Ecto neural progenitor cell (in vitro differentiated cells): Measurements from ENCODE around the gene NFIA.
"Not testable (repeated sequence)": the region's sequence is repeated elsewhere in the genome, so short reads cannot be mapped to it uniquely, and the experiment has no call there.

Experiments
- DNase-seq: peaks from one replicate; pipeline ENCODE4 v3.0.0-alpha.2; 2018; ENCODE audit warnings: low spot score

Gene NFIA

GRCh38 chr1:61273167-61273705 is 190.9 kb downstream of the NFIA start:
- no peak for DNase-seq

- no peak for DNase-seq
These were observed 191.5 kb downstream of the NFIA start for GRCh38 chr1:61273861-61274260.

DNA sequence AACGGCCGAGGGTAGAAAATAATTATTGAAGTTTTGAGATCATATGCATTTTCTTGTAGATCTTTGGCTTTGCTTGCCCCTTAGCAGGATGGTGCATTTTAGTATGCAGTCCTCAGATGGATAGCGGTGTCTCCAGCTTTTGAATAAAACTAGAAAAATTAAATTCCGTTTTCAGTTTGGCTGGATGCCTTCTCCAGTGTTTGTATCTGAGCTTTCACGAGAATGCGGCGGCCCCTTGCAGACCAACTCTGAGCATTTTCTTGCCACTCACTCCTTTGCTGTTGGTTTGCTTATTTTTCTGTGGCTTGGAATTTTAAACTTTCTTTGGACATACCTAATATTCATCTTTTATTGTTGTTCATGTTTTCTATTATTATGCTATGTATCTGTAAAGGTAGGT is 192.6 kb downstream of the NFIA start:
- no peak for DNase-seq

DNA sequence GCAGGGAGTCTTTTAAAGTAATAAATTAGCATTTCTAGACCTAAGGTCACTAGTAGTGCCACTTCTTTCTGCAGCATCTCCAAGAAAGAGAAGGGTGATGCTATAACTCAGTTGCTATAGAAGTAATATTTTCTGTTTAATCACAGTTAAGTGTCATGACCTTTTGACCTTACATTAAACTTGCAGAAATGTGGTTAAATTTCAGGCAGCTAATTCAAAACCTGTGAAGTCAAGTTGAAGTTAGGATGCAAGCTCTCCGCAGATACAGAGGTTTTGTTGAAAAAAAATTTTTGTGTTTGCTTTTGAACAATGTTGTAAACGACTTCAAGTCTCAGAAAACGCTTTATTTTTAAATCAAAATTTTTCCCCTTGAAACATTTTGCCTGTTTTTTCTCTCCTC is 193.9 kb downstream of the NFIA start:
- no peak for DNase-seq

DNA sequence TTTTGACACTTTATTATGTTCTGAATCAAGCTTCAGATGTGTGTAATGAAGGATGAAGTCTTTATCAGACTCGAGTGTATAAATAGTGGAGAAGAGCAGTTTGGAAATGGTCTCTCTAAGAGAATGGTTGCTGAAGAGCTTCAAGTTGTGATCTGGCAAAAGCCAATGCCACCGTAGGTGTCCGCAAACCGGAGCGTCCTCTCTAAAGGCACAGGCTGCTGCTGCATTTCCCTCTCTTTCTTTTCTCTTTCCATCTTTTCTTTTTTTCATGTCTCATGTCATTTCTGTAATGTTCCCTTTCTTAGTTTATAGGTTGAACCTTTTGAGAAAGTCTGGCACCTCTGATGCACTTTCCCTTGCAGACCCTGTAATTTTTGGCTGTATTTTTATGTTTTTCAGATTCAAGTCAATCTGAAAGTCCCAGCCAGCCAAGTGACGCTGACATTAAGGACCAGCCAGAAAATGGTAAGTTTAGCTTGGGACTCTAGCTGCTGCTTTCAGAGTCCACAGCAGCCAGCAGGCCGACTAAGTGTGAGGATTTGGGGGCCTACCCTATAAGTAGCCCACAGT is 194.8 kb downstream of the NFIA start:
- DNase-seq: no peak

DNA sequence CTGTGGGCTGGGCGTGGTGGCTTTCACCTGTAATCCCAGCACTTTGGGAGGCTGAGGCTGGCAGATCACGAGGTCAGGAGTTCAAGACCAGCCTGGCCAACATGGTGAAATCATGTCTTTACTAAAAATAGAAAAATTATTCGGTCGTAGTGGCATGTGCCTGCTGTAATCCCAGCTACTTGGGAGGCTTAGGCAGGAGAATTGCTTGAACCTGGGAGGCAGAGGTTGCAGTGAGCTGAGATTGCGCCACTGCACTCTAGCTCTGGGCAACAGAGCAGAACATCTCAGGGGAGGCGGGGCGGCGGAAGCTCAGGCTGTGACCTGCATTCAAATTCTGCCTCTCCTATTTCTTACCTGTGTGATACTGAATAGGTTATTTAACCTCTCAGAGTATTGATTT is 196.1 kb downstream of the NFIA start:
- DNase-seq: not testable (repeated sequence)

GRCh38 chr1:61278966-61279365 is 196.6 kb downstream of the NFIA start:
- DNase-seq: no peak

GRCh38 chr1:61279570-61279969 is 197.2 kb downstream of the NFIA start:
- DNase-seq: no peak

DNA sequence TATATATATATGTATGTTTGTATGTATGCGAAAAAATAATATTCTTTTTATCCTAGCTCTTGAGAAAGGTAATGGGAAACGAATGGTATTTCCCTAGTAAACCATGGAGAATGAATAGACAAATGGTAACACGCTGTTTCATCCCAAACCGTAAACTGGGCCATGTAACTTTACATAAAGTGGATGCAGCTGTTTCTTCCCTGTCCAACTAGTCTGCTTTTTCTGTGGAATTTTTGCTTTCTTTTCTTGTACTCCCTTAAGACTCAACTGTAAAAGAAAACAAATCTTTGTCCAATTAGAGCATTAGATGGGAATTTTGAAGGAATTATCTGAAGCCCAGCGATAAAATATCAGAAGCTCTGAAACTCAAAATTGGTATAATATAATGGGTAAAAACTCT is 198.1 kb downstream of the NFIA start:
- no peak for DNase-seq

DNA sequence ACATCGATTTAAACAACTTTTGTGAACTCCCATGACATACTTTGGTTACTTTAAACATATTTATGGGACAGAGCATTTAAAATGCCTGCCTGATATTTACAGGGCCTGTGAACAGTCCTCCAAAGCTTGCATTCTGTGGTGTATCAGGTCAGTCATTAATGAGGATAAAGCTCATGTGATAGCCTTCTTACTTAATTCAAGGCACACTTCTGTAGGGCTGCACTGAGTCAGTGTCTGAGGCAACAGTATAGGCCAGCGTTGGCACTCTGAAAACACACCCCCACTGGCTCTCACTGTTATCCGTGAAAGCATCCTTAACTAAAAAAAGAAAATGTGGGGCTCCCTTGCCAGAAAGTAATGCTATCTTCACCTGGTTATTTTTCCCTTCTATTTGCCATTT is 200.0 kb downstream of the NFIA start:
- DNase-seq: no peak

DNA sequence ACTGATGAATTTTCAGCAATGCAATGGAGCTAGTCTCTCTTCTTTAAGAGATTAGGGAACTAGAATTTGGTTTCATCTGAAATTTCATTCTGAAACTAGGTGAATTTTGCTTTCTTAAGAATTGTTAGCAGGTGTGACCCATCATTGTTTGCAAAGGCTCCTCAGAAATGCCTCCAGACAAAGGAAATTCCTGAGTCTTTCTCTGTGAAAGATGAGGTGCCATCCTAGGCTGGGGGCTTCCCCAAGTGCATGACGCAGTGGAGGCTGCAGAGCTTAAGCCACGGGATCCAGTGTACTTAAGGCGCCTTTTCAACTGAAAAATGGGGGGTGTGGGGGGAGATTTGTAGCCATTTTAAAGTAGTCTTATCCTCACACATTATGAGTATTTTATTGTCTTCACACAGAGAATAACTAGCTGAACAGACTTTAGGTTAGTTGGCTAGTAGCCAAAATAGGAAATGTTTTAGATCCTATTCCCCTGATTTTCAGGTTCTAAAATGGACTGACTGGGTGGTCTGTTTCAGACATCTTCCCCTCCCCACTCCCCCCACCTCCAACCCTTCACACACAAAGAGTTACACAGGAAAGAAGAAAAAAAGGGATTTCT is 202.0 kb downstream of the NFIA start:
- DNase-seq: no peak

GRCh38 chr1:61284936-61285335 is 202.6 kb downstream of the NFIA start:
- no peak for DNase-seq

GRCh38 chr1:61285371-61285885 is 203.1 kb downstream of the NFIA start:
- DNase-seq: no peak

- DNase-seq: no peak
These were observed 204.7 kb downstream of the NFIA start for GRCh38 chr1:61287014-61287413.

GRCh38 chr1:61287734-61288133 is 205.4 kb downstream of the NFIA start:
- no peak for DNase-seq

DNA sequence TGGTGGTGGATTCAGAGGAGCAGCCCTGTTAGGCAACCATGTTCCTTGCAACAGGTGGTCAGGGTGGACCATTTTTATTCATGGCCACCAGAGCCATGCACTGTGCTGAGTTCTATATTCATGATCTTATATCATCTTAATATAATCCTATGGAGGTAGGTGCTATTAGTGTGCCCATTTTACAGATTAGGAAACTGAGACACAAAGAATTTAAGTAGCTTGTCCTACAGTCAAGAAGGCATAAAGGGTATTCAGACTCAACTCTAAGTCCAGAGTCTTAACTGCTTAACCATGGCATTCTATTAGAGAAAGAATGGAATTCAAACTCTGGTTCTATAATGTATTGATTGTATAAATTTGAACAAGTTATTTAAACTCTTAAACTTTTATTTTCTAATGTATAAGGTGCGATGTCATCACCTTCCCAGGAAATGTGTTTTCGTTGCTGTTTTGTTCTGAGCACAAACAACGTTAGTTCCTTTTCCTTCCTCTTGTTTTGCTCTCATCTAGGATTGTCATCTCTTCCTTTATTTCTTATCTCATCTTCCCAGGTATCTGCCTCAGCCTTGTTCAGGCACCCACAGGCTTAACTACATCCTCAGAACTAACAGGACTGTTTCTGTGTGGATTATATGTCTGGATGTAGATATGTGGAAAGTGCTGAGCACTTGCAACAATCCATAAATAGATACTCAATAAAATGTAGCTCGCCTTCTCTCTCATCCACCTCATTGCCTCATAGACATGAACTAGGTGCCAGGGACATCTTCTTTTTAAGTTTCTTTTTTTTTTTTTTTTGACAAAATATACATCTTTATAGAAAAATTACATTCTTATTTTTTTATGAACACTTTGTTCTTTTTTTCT is 207.1 kb downstream of the NFIA start:
- DNase-seq: no peak

GRCh38 chr1:61290525-61290924 is 208.2 kb downstream of the NFIA start:
- DNase-seq: no peak

GRCh38 chr1:61293197-61293596 is 210.8 kb downstream of the NFIA start:
- no peak for DNase-seq

DNA sequence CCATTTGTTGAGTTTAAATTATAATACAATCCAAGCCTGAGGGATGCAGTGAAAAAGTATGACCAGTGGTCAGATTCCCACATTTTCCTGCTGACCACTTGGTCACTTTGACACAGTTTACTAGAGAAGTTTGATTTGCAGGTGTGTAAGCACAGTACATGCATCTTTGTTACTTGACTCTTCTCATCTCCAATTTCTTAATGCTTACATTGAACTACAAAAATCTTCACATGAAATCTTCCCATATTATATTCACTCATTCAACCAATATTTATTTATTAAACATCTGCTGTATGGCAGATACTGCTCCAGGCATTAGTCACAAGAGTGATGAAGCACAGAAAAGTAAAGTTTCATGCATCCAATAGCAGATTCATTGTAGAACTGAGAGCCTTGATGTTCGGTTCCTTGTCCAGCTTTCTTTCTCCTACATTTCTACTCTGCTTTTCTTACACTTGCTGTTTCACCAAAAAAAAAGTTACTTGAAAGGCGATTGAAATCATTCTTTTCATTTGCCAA is 211.7 kb downstream of the NFIA start:
- no peak for DNase-seq

GRCh38 chr1:61294930-61295329 is 212.6 kb downstream of the NFIA start:
- no peak for DNase-seq

- no peak for DNase-seq
These were observed 213.6 kb downstream of the NFIA start for GRCh38 chr1:61295818-61296537.

GRCh38 chr1:61297887-61298286 is 215.5 kb downstream of the NFIA start:
- no peak for DNase-seq
